H9 (cell line): ENCODE results near the gene CHMP1A. TPM values are rescaled to one million over a fixed set of nuclear protein-coding genes. Genes with fewer than 3 reads are reported as not detected.
"Not testable (repeated sequence)": the region's sequence is repeated elsewhere in the genome, so short reads cannot be mapped to it uniquely, and the experiment has no call there.

Experiments
- DNase-seq: peaks from one replicate; pipeline ENCODE4 v3.0.0-alpha.2; 2017
- H2AFZ ChIP-seq: one replicate; pipeline ENCODE4 v1.6.1; 2013; ENCODE audit warnings: mild to moderate bottlenecking, low read length, control low read depth, moderate library complexity
- H2AK5ac ChIP-seq: 2 replicates; pipeline ENCODE4 v1.6.1; 2013; ENCODE audit warnings: low read length, control low read depth, mixed read lengths; ENCODE audit not compliant: insufficient read length
- H2BK120ac ChIP-seq: one replicate; pipeline ENCODE4 v1.6.1; 2013; ENCODE audit warnings: low read depth, mild to moderate bottlenecking, low read length, control low read depth, inconsistent platforms; ENCODE audit not compliant: poor library complexity, severe bottlenecking
- H2BK12ac ChIP-seq: 2 replicates; pipeline ENCODE4 v1.6.1; 2013; ENCODE audit warnings: low read length, control low read depth, mixed read lengths, low read depth; ENCODE audit not compliant: insufficient read length
- H2BK15ac ChIP-seq: 2 replicates; pipeline ENCODE4 v1.6.1; 2013; ENCODE audit warnings: low read depth, low read length, control low read depth
- H2BK20ac ChIP-seq: one replicate; pipeline ENCODE4 v1.6.1; 2013; ENCODE audit warnings: low read depth, mild to moderate bottlenecking, low read length, control low read depth, inconsistent platforms; ENCODE audit not compliant: poor library complexity, severe bottlenecking
- H2BK5ac ChIP-seq: 2 replicates; pipeline ENCODE4 v1.6.1; 2013; ENCODE audit warnings: low read length, control low read depth, mixed read lengths; ENCODE audit not compliant: insufficient read length
- H3K14ac ChIP-seq: 2 replicates; pipeline ENCODE4 v1.6.1; 2013; ENCODE audit warnings: low read length, control low read depth; ENCODE audit not compliant: insufficient read depth
- H3K18ac ChIP-seq: 2 replicates; pipeline ENCODE4 v1.6.1; 2013; ENCODE audit warnings: low read depth, mild to moderate bottlenecking, mixed read lengths, low read length, control low read depth; ENCODE audit not compliant: insufficient read length
- H3K23ac ChIP-seq: 2 replicates; pipeline ENCODE4 v1.6.1; 2013; ENCODE audit warnings: low read length, control low read depth, mixed read lengths, low read depth; ENCODE audit not compliant: insufficient read length
- H3K23me2 ChIP-seq: 2 replicates; pipeline ENCODE4 v1.6.1; 2013; ENCODE audit warnings: low read depth, mild to moderate bottlenecking, mixed read lengths, low read length, control low read depth; ENCODE audit not compliant: insufficient read length, poor library complexity, severe bottlenecking
- H3K27ac ChIP-seq: 2 replicates; pipeline ENCODE4 v1.5.1; 2013; ENCODE audit warnings: low read length, control low read depth, mixed read lengths, low read depth; ENCODE audit not compliant: insufficient read length
- H3K27me3 ChIP-seq: 2 replicates; pipeline ENCODE4 v1.6.1; 2013; ENCODE audit warnings: low read length, control low read depth, inconsistent platforms; ENCODE audit not compliant: insufficient read depth
- H3K4ac ChIP-seq: 2 replicates; pipeline ENCODE4 v1.6.1; 2013; ENCODE audit warnings: low read depth, mild to moderate bottlenecking, control low read depth, inconsistent platforms, low read length, moderate library complexity
- H3K4me1 ChIP-seq: 2 replicates; pipeline ENCODE4 v1.6.1; 2013; ENCODE audit warnings: low read length, control low read depth, inconsistent platforms; ENCODE audit not compliant: insufficient read depth
- H3K4me2 ChIP-seq: 2 replicates; pipeline ENCODE4 v1.6.1; 2013; ENCODE audit warnings: low read length, control low read depth, mixed read lengths; ENCODE audit not compliant: insufficient read length, insufficient read depth
- H3K56ac ChIP-seq: 2 replicates; pipeline ENCODE4 v1.6.1; 2013; ENCODE audit warnings: low read depth, mild to moderate bottlenecking, mixed read lengths, low read length, control low read depth; ENCODE audit not compliant: insufficient read length
- H3K79me1 ChIP-seq: 2 replicates; pipeline ENCODE4 v1.6.1; 2013; ENCODE audit warnings: low read depth, mild to moderate bottlenecking, moderate library complexity, low read length, control low read depth, inconsistent platforms; ENCODE audit not compliant: insufficient read depth, poor library complexity, severe bottlenecking
- H3K79me2 ChIP-seq: 2 replicates; pipeline ENCODE4 v1.6.1; 2013; ENCODE audit warnings: low read length, control low read depth, inconsistent platforms; ENCODE audit not compliant: insufficient read depth
- H3K9ac ChIP-seq: 2 replicates; pipeline ENCODE4 v1.6.1; 2013; ENCODE audit warnings: low read length, control low read depth, mixed read lengths; ENCODE audit not compliant: insufficient read length; ENCODE audit errors: extremely low read depth
- H3K9me3 ChIP-seq: one replicate; pipeline ENCODE4 v1.6.1; 2013; ENCODE audit warnings: low read depth, low read length, inconsistent platforms; ENCODE audit not compliant: control insufficient read depth
- H3T11ph ChIP-seq: one replicate; pipeline ENCODE4 v1.6.1; 2013; ENCODE audit warnings: mild to moderate bottlenecking, low read length, control low read depth, inconsistent platforms
- H4K20me1 ChIP-seq: one replicate; pipeline ENCODE4 v1.6.1; 2013; ENCODE audit not compliant: control insufficient read depth, insufficient read length, insufficient read depth
- H4K5ac ChIP-seq: 2 replicates; pipeline ENCODE4 v1.6.1; 2013; ENCODE audit warnings: low read depth, mild to moderate bottlenecking, mixed read lengths, low read length, control low read depth; ENCODE audit not compliant: insufficient read length
- H4K8ac ChIP-seq: replicated peaks from 2 replicates; pipeline ENCODE4 v1.6.1; 2013; ENCODE audit warnings: low read length, control low read depth, mixed read lengths, low read depth; ENCODE audit not compliant: insufficient read length
- H4K91ac ChIP-seq: 2 replicates; pipeline ENCODE4 v1.6.1; 2013; ENCODE audit warnings: low read depth, mild to moderate bottlenecking, moderate library complexity, mixed read lengths, low read length, control low read depth; ENCODE audit not compliant: insufficient read length
- H3K27ac Mint-ChIP-seq, 3 experiments: 2 replicates in 2 of 3; 3 replicates in 1 of 3; pipeline ENCODE4 v1.8.0; 2020 to 2021; ENCODE audit warnings: mixed read lengths in 3 of 3, mild to moderate bottlenecking in 1 of 3, moderate library complexity in 1 of 3
- H3K27me3 Mint-ChIP-seq: 2 replicates; pipeline ENCODE4 v1.8.0; 2021; ENCODE audit warnings: low read depth, mild to moderate bottlenecking, moderate library complexity, mixed read lengths
- H3K36me3 Mint-ChIP-seq, 3 experiments: 2 replicates in 2 of 3; 3 replicates in 1 of 3; pipeline ENCODE4 v1.8.0; 2020 to 2021; ENCODE audit warnings: low read depth in 3 of 3, mixed read lengths in 3 of 3; ENCODE audit not compliant: insufficient read depth in 1 of 3
- H3K4me1 Mint-ChIP-seq, 2 experiments: 2 replicates each; pipeline ENCODE4 v1.8.0; 2020; ENCODE audit warnings: mixed read lengths in 2 of 2
- H3K4me3 Mint-ChIP-seq, 2 experiments: 2 replicates in 1 of 2; 3 replicates in 1 of 2; pipeline ENCODE4 v1.8.0; 2020 to 2021; ENCODE audit warnings: mild to moderate bottlenecking in 2 of 2, mixed read lengths in 2 of 2, moderate library complexity in 1 of 2
- H3K9me3 Mint-ChIP-seq, 2 experiments: 2 replicates in 1 of 2; 3 replicates in 1 of 2; pipeline ENCODE4 v1.8.0; 2020; ENCODE audit warnings: mild to moderate bottlenecking in 2 of 2, mixed read lengths in 2 of 2, moderate library complexity in 1 of 2
- WGBS: extraction: QIAGEN DNeasy Blood & Tissue Kit; methylation state at CpG from one replicate; pipeline ENCODE4 v1.1.7; 2013; ENCODE audit warnings: missing lambda C conversion rate, low lambda C conversion rate, mixed read lengths; ENCODE audit not compliant: insufficient read length; ENCODE audit errors: extremely low coverage; 5-methylcytosine and 5-hydroxymethylcytosine counted together
- total RNA-seq: library from RNA; stranded (reverse); gene quantifications from 2 replicates; pipeline ENCODE4 v1.2.1, GENCODE V29; 2021
- TF ChIP-seq, protein P1 (sequence below): fragments of 200-600 bp; sonication (generic); conservative IDR thresholded peaks from 3 replicates; pipeline ENCODE4 v1.8.0; 2021; ENCODE audit warnings: antibody characterized with exemption, mild to moderate bottlenecking

The CHMP1A gene
- total RNA-seq, 1 experiment from 2014 or later, result 89.6 TPM

- no peak overlapping the region for H4K5ac ChIP-seq
Measured at GRCh38 chr16:89636663-89637062, 20.8 kb downstream of the CHMP1A start.

GRCh38 chr16:89634463-89635385, 22.8 kb downstream of the CHMP1A start:
- peaks cover 16% of the 10 kb centered on the region for H3K27me3 Mint-ChIP-seq
- not testable (repeated sequence) for H3K9me3 Mint-ChIP-seq, H3K4me2 ChIP-seq, H3K56ac ChIP-seq, H3K79me2 ChIP-seq, H3K23ac ChIP-seq, H3T11ph ChIP-seq, H4K91ac ChIP-seq, H2AFZ ChIP-seq, H3K9ac ChIP-seq, DNase-seq, H3K36me3 Mint-ChIP-seq, H3K27ac Mint-ChIP-seq, H2BK5ac ChIP-seq, H4K5ac ChIP-seq, H3K79me1 ChIP-seq, H2BK15ac ChIP-seq, H3K4me1 ChIP-seq, H4K8ac ChIP-seq, H2AK5ac ChIP-seq, H3K4me3 Mint-ChIP-seq, H3K27me3 ChIP-seq, H3K4ac ChIP-seq, H4K20me1 ChIP-seq, H3K9me3 ChIP-seq, H3K23me2 ChIP-seq, H2BK20ac ChIP-seq, H3K27ac ChIP-seq, H3K4me1 Mint-ChIP-seq, H3K18ac ChIP-seq, H3K14ac ChIP-seq, H2BK12ac ChIP-seq, H2BK120ac ChIP-seq
- WGBS, result 100% methylated on average over 1 of the region's 2 CpGs

More at GRCh38 chr16:89636663-89637062, 20.8 kb downstream of the CHMP1A start:
- H3K4me3 Mint-ChIP-seq, result no peak overlapping the region
- H3K36me3 Mint-ChIP-seq, result no peaks in the 10 kb centered on the region
- Histone ChIP-seq H3K4me2 (no peak overlapping the region), H4K20me1 (no peaks in the 10 kb centered on the region), H3K23me2 (no peaks in the 10 kb centered on the region), H3T11ph (no peak overlapping the region), H3K4me1 (no peaks in the 10 kb centered on the region), H3K9me3 (no peaks in the 10 kb centered on the region), H3K9ac (no peak overlapping the region), H3K79me2 (no peaks in the 10 kb centered on the region), H3K56ac (no peak overlapping the region), H3K18ac (no peak overlapping the region), H3K79me1 (no peaks in the 10 kb centered on the region), H2BK120ac (no peak overlapping the region), H3K4ac (no peak overlapping the region), H3K23ac (no peak overlapping the region), H3K27me3 (peaks cover 2% of the 10 kb centered on the region; the same call in 1 of the 2 replicates), H3K14ac (no peak overlapping the region; the same call in 1 of the 2 replicates), H2AK5ac (no peak overlapping the region), H4K91ac (no peak overlapping the region), H4K8ac (no peak overlapping the region), H2BK5ac (no peak overlapping the region), H3K27ac (no peak overlapping the region), H2BK12ac (no peak overlapping the region), H2BK15ac (no peak overlapping the region), H2BK20ac (no peak overlapping the region), H2AFZ (no peak overlapping the region)
- no peaks in the 10 kb centered on the region for H3K9me3 Mint-ChIP-seq
- DNase-seq, result no peak
- peaks cover 16% of the 10 kb centered on the region for H3K27me3 Mint-ChIP-seq
- TF ChIP-seq, protein P1, sequence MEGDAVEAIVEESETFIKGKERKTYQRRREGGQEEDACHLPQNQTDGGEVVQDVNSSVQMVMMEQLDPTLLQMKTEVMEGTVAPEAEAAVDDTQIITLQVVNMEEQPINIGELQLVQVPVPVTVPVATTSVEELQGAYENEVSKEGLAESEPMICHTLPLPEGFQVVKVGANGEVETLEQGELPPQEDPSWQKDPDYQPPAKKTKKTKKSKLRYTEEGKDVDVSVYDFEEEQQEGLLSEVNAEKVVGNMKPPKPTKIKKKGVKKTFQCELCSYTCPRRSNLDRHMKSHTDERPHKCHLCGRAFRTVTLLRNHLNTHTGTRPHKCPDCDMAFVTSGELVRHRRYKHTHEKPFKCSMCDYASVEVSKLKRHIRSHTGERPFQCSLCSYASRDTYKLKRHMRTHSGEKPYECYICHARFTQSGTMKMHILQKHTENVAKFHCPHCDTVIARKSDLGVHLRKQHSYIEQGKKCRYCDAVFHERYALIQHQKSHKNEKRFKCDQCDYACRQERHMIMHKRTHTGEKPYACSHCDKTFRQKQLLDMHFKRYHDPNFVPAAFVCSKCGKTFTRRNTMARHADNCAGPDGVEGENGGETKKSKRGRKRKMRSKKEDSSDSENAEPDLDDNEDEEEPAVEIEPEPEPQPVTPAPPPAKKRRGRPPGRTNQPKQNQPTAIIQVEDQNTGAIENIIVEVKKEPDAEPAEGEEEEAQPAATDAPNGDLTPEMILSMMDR, result no peak
- no CpG with 5 or more reads among the region's 12 CpGs for WGBS
- no peak overlapping the region for H3K27ac Mint-ChIP-seq
- peaks cover 7 to 11% of the 10 kb centered on the region in 2 experiments for H3K4me1 Mint-ChIP-seq
